ENCODE measurements around the gene ZG16B.
A peak's percentile ranks its signal among the peaks of the same experiment; 100 is the strongest.

The ZG16B gene

GRCh38 chr16:2836646-2837508 lies 6.8 kb downstream of the ZG16B start:
- Histone ChIP-seq H3F3A (ENCODE audit: control insufficient read depth, insufficient read depth) (no peaks in the 10 kb centered on the region), H3K9me2 (replicated peaks; ENCODE audit: control insufficient read depth, low read length) (no peaks in the 10 kb centered on the region), H3K4me3 (ENCODE audit: low read length) (no peak overlapping the region), H3K4me1 (ENCODE audit: control insufficient read depth, low read length) (peaks cover 7% of the 10 kb centered on the region), H4K20me1 (ENCODE audit: control insufficient read depth, insufficient read depth, low read depth, low read length) (no peaks in the 10 kb centered on the region), H3K79me2 (ENCODE audit: control insufficient read depth, low read length) (no peaks in the 10 kb centered on the region), H3K27me3 (ENCODE audit: control insufficient read depth, low read length) (no peaks in the 10 kb centered on the region), H3K36me3 (ENCODE audit: control insufficient read depth, low read length) (no peaks in the 10 kb centered on the region), H3K27ac (ENCODE audit: low read depth, low read length) (no peak overlapping the region), H3K9me3 (ENCODE audit: control insufficient read depth, insufficient read depth, low read length) (no peaks in the 10 kb centered on the region), H3K4me2 (ENCODE audit: low read length) (no peak overlapping the region)
- TF ChIP-seq EZH2phosphoT487 (IDR thresholded peaks at IDR 0.05; ENCODE audit: borderline replicate concordance, low read length) (no peak), CTCF (IDR thresholded peaks at IDR 0.05; ENCODE audit: low read depth, low read length, poor library complexity, severe bottlenecking) (no peak)

DNA sequence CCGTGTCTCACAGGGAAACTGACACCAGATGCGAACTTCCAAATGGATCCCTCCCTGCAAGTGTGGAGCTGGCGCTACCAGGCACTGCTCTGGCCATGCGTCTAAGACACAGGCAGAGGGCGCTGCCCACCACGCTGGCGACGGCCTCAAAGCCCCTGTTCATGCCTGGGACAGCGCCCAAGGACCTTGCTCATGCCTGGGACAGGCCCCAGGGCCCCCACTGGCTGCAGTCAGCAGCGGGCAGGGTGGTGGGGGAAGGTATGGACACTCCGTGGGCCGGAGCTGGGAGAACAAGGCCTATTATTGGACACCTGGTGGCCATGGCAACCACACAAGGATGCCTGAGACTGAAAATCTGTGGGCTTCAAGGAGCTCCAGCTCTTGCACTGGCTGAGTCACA lies 8.8 kb downstream of the ZG16B start:
- Histone ChIP-seq H3K36me3 (ENCODE audit: control insufficient read depth, low read length) (no peaks in the 10 kb centered on the region), H3K27ac (ENCODE audit: low read depth, low read length) (no peak overlapping the region), H3K9me2 (replicated peaks; ENCODE audit: control insufficient read depth, low read length) (no peaks in the 10 kb centered on the region), H3K27me3 (ENCODE audit: control insufficient read depth, low read length) (no peaks in the 10 kb centered on the region), H3F3A (ENCODE audit: control insufficient read depth, insufficient read depth) (peaks cover 16% of the 10 kb centered on the region), H3K9me3 (ENCODE audit: control insufficient read depth, insufficient read depth, low read length) (0 out of 2 replicates have a peak, but pooled peaks cover 3% of the 10 kb centered on the region), H3K4me3 (ENCODE audit: low read length) (no peak overlapping the region), H3K79me2 (ENCODE audit: control insufficient read depth, low read length) (no peaks in the 10 kb centered on the region), H4K20me1 (ENCODE audit: control insufficient read depth, insufficient read depth, low read depth, low read length) (no peaks in the 10 kb centered on the region), H3K4me1 (ENCODE audit: control insufficient read depth, low read length) (peaks cover 17% of the 10 kb centered on the region), H3K4me2 (ENCODE audit: low read length) (no peak overlapping the region)
- no peak for TF ChIP-seq EZH2phosphoT487 (IDR thresholded peaks at IDR 0.05; ENCODE audit: borderline replicate concordance, low read length)
- TF ChIP-seq CTCF (IDR thresholded peaks at IDR 0.05; ENCODE audit: low read depth, low read length, poor library complexity, severe bottlenecking): peak; percentile 84

GRCh38 chr16:2839650-2840450 lies 9.7 kb downstream of the ZG16B start:
- no peak overlapping the region for H3K27ac ChIP-seq (ENCODE audit: low read depth, low read length)

More at GRCh38 chr16:2839650-2840450, 9.7 kb downstream of the ZG16B start:
- Histone ChIP-seq H3F3A (ENCODE audit: control insufficient read depth, insufficient read depth) (peaks cover 24% of the 10 kb centered on the region), H4K20me1 (ENCODE audit: control insufficient read depth, insufficient read depth, low read depth, low read length) (no peaks in the 10 kb centered on the region), H3K4me2 (ENCODE audit: low read length) (no peak overlapping the region), H3K4me3 (ENCODE audit: low read length) (no peak overlapping the region), H3K36me3 (ENCODE audit: control insufficient read depth, low read length) (no peaks in the 10 kb centered on the region), H3K27me3 (ENCODE audit: control insufficient read depth, low read length) (no peaks in the 10 kb centered on the region), H3K79me2 (ENCODE audit: control insufficient read depth, low read length) (no peaks in the 10 kb centered on the region), H3K9me3 (ENCODE audit: control insufficient read depth, insufficient read depth, low read length) (0 out of 2 replicates have a peak, but pooled peaks cover 3% of the 10 kb centered on the region), H3K4me1 (ENCODE audit: control insufficient read depth, low read length) (peaks cover 19% of the 10 kb centered on the region), H3K9me2 (replicated peaks; ENCODE audit: control insufficient read depth, low read length) (no peaks in the 10 kb centered on the region)
- no peak for TF ChIP-seq CTCF (IDR thresholded peaks at IDR 0.05; ENCODE audit: low read depth, low read length, poor library complexity, severe bottlenecking)
- TF ChIP-seq EZH2phosphoT487 (IDR thresholded peaks at IDR 0.05; ENCODE audit: borderline replicate concordance, low read length): no peak
